WTC11 (cell line): Measurements from ENCODE around the gene SH3BGR.

Experiments used
- CREB1 ChIP-seq: sonication (generic); formaldehyde crosslinking; IDR thresholded peaks from 2 replicates; pipeline ENCODE4 v1.8.0; 2023; ENCODE audit warnings: mild to moderate bottlenecking, missing genetic modification reagents
- CTCF ChIP-seq: fragments of 200-600 bp; IDR thresholded peaks from 2 replicates; pipeline ENCODE4 v1.8.0; 2022; ENCODE audit warnings: antibody characterized with exemption
- E2F1 ChIP-seq: sonication (generic); formaldehyde crosslinking; IDR thresholded peaks from 2 replicates; pipeline ENCODE4 v1.8.0; 2022; ENCODE audit warnings: mild to moderate bottlenecking, missing genetic modification reagents
- ELF4 ChIP-seq: sonication (generic); formaldehyde crosslinking; IDR thresholded peaks from 2 replicates; pipeline ENCODE4 v1.8.1; 2022; ENCODE audit warnings: low read depth, mild to moderate bottlenecking, moderate library complexity, missing genetic modification reagents
- ETV6 ChIP-seq: sonication (generic); formaldehyde crosslinking; IDR thresholded peaks from 2 replicates; pipeline ENCODE4 v1.8.1; 2022; ENCODE audit warnings: mild to moderate bottlenecking, missing genetic modification reagents
- MAX ChIP-seq: sonication (generic); formaldehyde crosslinking; IDR thresholded peaks from 2 replicates; pipeline ENCODE4 v1.8.0; 2022; ENCODE audit warnings: mild to moderate bottlenecking, missing genetic modification reagents
- MLX ChIP-seq: sonication (generic); formaldehyde crosslinking; IDR thresholded peaks from 2 replicates; pipeline ENCODE4 v1.8.1; 2023; ENCODE audit warnings: mild to moderate bottlenecking, missing genetic modification reagents, moderate library complexity
- NR2C2 ChIP-seq: sonication (generic); formaldehyde crosslinking; IDR thresholded peaks from 2 replicates; pipeline ENCODE4 v1.8.0; 2022; ENCODE audit warnings: mild to moderate bottlenecking, missing genetic modification reagents
- PRDM15 ChIP-seq: sonication (generic); formaldehyde crosslinking; IDR thresholded peaks from 2 replicates; pipeline ENCODE4 v1.8.0; 2022; ENCODE audit warnings: missing genetic modification reagents
- TEAD1 ChIP-seq: sonication (generic); formaldehyde crosslinking; IDR thresholded peaks from 2 replicates; pipeline ENCODE4 v1.8.0; 2022; ENCODE audit warnings: mild to moderate bottlenecking, missing genetic modification reagents
- USF1 ChIP-seq: sonication (generic); formaldehyde crosslinking; IDR thresholded peaks from 2 replicates; pipeline ENCODE4 v1.8.0; 2022; ENCODE audit warnings: mild to moderate bottlenecking, missing genetic modification reagents
- USF2 ChIP-seq: sonication (generic); formaldehyde crosslinking; IDR thresholded peaks from 2 replicates; pipeline ENCODE4 v1.8.1; 2023; ENCODE audit warnings: mild to moderate bottlenecking, missing genetic modification reagents, moderate library complexity
- ZBTB43 ChIP-seq: sonication (generic); formaldehyde crosslinking; IDR thresholded peaks from 2 replicates; pipeline ENCODE4 v1.8.1; 2023; ENCODE audit warnings: mild to moderate bottlenecking, missing genetic modification reagents

- no peak for TF ChIP-seq CTCF
- no peak for TF ChIP-seq PRDM15 (CRISPR knock-in tag)
- TF ChIP-seq MAX (CRISPR knock-in tag), result no peak
- no peak for TF ChIP-seq CREB1 (CRISPR knock-in tag)
- TF ChIP-seq E2F1 (CRISPR knock-in tag), result no peak
- TF ChIP-seq USF2, result no peak
- no peak for TF ChIP-seq MLX (CRISPR knock-in tag)
- TF ChIP-seq ETV6 (CRISPR knock-in tag), result no peak
- no peak for TF ChIP-seq TEAD1 (CRISPR knock-in tag)
- no peak for TF ChIP-seq USF1 (CRISPR knock-in tag)
- no peak for TF ChIP-seq NR2C2
- no peak for TF ChIP-seq ELF4 (CRISPR knock-in tag)
- TF ChIP-seq ZBTB43 (CRISPR knock-in tag), result no peak
Measured at GRCh38 chr21:39504230-39504629, 52.5 kb downstream of the SH3BGR start.
